Caco-2 (cell line): ENCODE results near the gene SLC38A9. TPM values are rescaled to one million over a fixed set of nuclear protein-coding genes. Genes with fewer than 3 reads are reported as not detected.

Experiments
- BruUV-seq: library from RNA; stranded (reverse); fragments of 400-500 nt; replicated peaks from 2 replicates; lab custom pipeline; 2021; lab: Mats Ljungman, UMichigan
- CTCF ChIA-PET: fragments of 300-600 bp; sonication (Branson Sonifier 250); formaldehyde crosslinking; loops from one replicate; lab custom pipeline; 2022; ENCODE audit warnings: antibody characterized with exemption; lab: Charles Lee
- POLR2A ChIA-PET: fragments of 300-600 bp; sonication (Branson Sonifier 250); formaldehyde crosslinking; loops from one replicate; lab custom pipeline; 2022; ENCODE audit warnings: antibody characterized with exemption; lab: Charles Lee
- DNase-seq, 2 experiments: peaks; one replicate each; pipeline versions ENCODE4 v3.0.0 to v3.0.0-alpha.2; 2020 to 2022
- H3K27me3 ChIP-seq: replicated peaks from 2 replicates; pipeline ENCODE4 v1.6.0; 2011; ENCODE audit warnings: low read length; ENCODE audit not compliant: control insufficient read depth, insufficient read depth
- H3K36me3 ChIP-seq: 2 replicates; pipeline ENCODE4 v1.5.1; 2011; ENCODE audit warnings: low read length; ENCODE audit not compliant: control insufficient read depth, insufficient read depth
- H3K4me1 ChIP-seq: fragments of 250-450 bp; sonication (Bioruptor Pico); 2 replicates; pipeline ENCODE4 v1.5.1; 2020; ENCODE audit warnings: mild to moderate bottlenecking
- H3K4me3 ChIP-seq: 2 replicates; pipeline ENCODE4 v1.5.1; 2011; ENCODE audit warnings: low read depth, mild to moderate bottlenecking, control low read depth, low read length
- H3K9me3 ChIP-seq: fragments of 250-450 bp; sonication (Bioruptor Pico); 2 replicates; pipeline ENCODE4 v1.5.1; 2020; ENCODE audit warnings: mild to moderate bottlenecking, moderate library complexity
- H3K27ac Mint-ChIP-seq: one replicate; pipeline ENCODE4 v1.8.0; 2022; ENCODE audit warnings: mixed read lengths; ENCODE audit not compliant: unreplicated experiment
- H3K27me3 Mint-ChIP-seq: one replicate; pipeline ENCODE4 v1.8.0; 2022; ENCODE audit warnings: mixed read lengths; ENCODE audit not compliant: insufficient read depth, unreplicated experiment
- H3K36me3 Mint-ChIP-seq: one replicate; pipeline ENCODE4 v1.8.0; 2022; ENCODE audit warnings: mild to moderate bottlenecking, mixed read lengths; ENCODE audit not compliant: insufficient read depth, unreplicated experiment
- H3K4me1 Mint-ChIP-seq: one replicate; pipeline ENCODE4 v1.8.0; 2022; ENCODE audit warnings: low read depth, mixed read lengths; ENCODE audit not compliant: unreplicated experiment
- H3K4me3 Mint-ChIP-seq: one replicate; pipeline ENCODE4 v1.8.0; 2022; ENCODE audit warnings: mild to moderate bottlenecking, moderate library complexity, mixed read lengths; ENCODE audit not compliant: unreplicated experiment
- H3K9me3 Mint-ChIP-seq: one replicate; pipeline ENCODE4 v1.8.0; 2022; ENCODE audit warnings: mixed read lengths; ENCODE audit not compliant: unreplicated experiment
- intact Hi-C: fragments of 100-400 bp; cut with micrococcal nuclease; formaldehyde crosslinking; loops from one replicate; pipeline ENCODE4 v1.10.0; 2022; ENCODE audit not compliant: unreplicated experiment
- total RNA-seq: library from RNA; stranded (reverse); gene quantifications from 2 replicates; pipeline ENCODE4 v1.2.3, GENCODE V29; 2022
- TF ChIP-seq, protein P1 (sequence below), 2 experiments: fragments of 200-600 bp in 1 of 2; IDR thresholded peaks; 1 replicate in 1 of 2; 2 replicates in 1 of 2; pipeline versions ENCODE4 v1.5.1 to v1.8.0; 2011 to 2022; ENCODE audit warnings: antibody characterized with exemption in 1 of 2, control low read depth in 1 of 2, inconsistent platforms in 1 of 2, low read depth in 1 of 2, low read length in 1 of 2, mild to moderate bottlenecking in 1 of 2, moderate library complexity in 1 of 2; ENCODE audit not compliant: insufficient read depth in 1 of 2, severe bottlenecking in 1 of 2, unreplicated experiment in 1 of 2

Gene SLC38A9
- total RNA-seq, 1 experiment from 2014 or later, result 66.9 TPM

DNA sequence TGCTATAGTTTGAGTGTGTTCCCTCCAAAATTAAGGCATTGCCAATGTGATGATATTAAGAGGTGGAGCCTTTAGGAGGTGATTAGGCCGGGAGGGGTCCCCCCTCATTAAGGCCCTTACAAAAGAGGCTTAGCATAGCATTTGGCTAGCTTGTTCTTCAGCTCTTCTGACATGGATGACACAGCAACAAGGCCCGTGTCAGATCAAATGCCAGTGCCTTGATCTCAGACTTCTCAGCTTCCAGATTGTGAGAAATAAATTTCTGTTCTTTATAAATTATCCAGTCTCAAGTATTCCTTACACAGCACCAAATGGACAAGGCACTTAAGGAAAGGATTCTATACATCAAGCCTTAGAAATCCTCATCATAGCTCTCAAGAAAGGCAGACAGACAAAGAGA is 31.8 kb downstream of the SLC38A9 start:
- Histone ChIP-seq H3K4me3 (no peak overlapping the region), H3K27me3 (no peaks in the 10 kb centered on the region), H3K4me1 (no peaks in the 10 kb centered on the region), H3K36me3 (no peaks in the 10 kb centered on the region), H3K9me3 (no peaks in the 10 kb centered on the region; the same call in 1 of the 2 replicates)
- Mint-ChIP-seq H3K4me3 (no peak overlapping the region), H3K27ac (no peak overlapping the region), H3K27me3 (no peaks in the 10 kb centered on the region), H3K9me3 (no peaks in the 10 kb centered on the region), H3K36me3 (no peaks in the 10 kb centered on the region), H3K4me1 (no peaks in the 10 kb centered on the region)
- ChIA-PET POLR2A (no interaction called here), CTCF (interaction anchor here (0.8 kb wide), 1 partner anchor 163 kb away, joined by 4 read pairs; no protein-coding TSS in a partner anchor)
- intact Hi-C loops, result loop anchor here (1.0 kb wide), 1 partner anchor 21 kb away; no protein-coding TSS in a partner anchor
- no TSS peak for BruUV-seq
- TF ChIP-seq, protein P1, sequence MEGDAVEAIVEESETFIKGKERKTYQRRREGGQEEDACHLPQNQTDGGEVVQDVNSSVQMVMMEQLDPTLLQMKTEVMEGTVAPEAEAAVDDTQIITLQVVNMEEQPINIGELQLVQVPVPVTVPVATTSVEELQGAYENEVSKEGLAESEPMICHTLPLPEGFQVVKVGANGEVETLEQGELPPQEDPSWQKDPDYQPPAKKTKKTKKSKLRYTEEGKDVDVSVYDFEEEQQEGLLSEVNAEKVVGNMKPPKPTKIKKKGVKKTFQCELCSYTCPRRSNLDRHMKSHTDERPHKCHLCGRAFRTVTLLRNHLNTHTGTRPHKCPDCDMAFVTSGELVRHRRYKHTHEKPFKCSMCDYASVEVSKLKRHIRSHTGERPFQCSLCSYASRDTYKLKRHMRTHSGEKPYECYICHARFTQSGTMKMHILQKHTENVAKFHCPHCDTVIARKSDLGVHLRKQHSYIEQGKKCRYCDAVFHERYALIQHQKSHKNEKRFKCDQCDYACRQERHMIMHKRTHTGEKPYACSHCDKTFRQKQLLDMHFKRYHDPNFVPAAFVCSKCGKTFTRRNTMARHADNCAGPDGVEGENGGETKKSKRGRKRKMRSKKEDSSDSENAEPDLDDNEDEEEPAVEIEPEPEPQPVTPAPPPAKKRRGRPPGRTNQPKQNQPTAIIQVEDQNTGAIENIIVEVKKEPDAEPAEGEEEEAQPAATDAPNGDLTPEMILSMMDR (IDR thresholded peaks at IDR 0.05; ENCODE audit: insufficient read depth in 1 of 2, low read depth in 1 of 2, low read length in 1 of 2, severe bottlenecking in 1 of 2, unreplicated experiment in 1 of 2), result no peak
- no peak for DNase-seq

DNA sequence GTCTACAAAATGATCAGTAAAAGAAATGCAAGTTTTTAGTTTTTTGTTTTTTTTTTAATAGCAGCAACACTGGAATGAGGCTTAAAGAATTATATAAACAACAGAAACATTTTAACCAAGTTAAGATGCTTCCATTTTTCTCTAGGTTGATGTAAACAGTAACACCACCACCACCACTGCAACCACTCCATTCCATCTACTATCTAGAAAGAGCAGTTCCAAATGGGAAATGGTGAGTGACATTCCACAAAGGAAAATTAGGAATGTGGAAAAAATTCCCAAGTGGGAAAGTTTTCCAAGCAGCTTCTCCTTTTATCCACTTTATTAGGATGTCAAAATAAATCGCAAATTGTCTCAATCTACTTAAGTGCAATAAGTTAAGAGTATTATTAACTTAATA is 32.6 kb downstream of the SLC38A9 start:
- Histone ChIP-seq H3K9me3 (no peaks in the 10 kb centered on the region; the same call in 1 of the 2 replicates), H3K4me3 (no peak overlapping the region), H3K36me3 (no peaks in the 10 kb centered on the region), H3K27me3 (no peaks in the 10 kb centered on the region), H3K4me1 (no peaks in the 10 kb centered on the region)
- no peaks in the 10 kb centered on the region for H3K4me1 Mint-ChIP-seq
- ChIA-PET POLR2A (no interaction called here), CTCF (no interaction called here)
- DNase-seq, result no peak
- H3K4me3 Mint-ChIP-seq, result no peak overlapping the region
- H3K27ac Mint-ChIP-seq, result no peak overlapping the region
- intact Hi-C loops, result no loop called here
- no peaks in the 10 kb centered on the region for H3K36me3 Mint-ChIP-seq
- H3K27me3 Mint-ChIP-seq, result no peaks in the 10 kb centered on the region
- H3K9me3 Mint-ChIP-seq, result no peaks in the 10 kb centered on the region
- TF ChIP-seq, protein P1 (IDR thresholded peaks at IDR 0.05; ENCODE audit: insufficient read depth in 1 of 2, low read depth in 1 of 2, low read length in 1 of 2, severe bottlenecking in 1 of 2, unreplicated experiment in 1 of 2), result no peak
- no TSS peak for BruUV-seq

DNA sequence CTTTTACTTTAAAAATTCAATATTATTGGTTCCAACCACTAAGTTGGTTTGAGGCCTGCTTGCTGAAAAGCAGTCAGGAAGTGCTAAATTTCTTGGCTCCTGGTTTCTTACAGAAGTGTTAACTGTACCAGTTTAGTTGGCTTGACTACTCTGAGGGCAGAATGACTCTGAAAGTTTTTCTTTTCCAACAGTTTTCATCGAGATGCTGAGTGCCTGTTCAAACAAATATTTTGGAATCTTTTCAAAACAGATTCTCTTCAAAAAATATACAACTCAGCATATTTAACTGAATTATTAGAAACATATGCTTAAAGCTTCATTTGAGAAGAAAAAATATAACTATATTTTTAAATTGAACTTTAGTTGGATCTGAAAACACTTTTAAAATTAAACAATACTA is 37.0 kb downstream of the SLC38A9 start:
- intact Hi-C loops, result no loop called here
- no peak overlapping the region for H3K27ac Mint-ChIP-seq
- Histone ChIP-seq H3K4me1 (no peaks in the 10 kb centered on the region), H3K9me3 (no peaks in the 10 kb centered on the region), H3K36me3 (no peaks in the 10 kb centered on the region; the same call in 1 of the 2 replicates), H3K27me3 (no peaks in the 10 kb centered on the region), H3K4me3 (no peak overlapping the region)
- no TSS peak for BruUV-seq
- no peak for DNase-seq
- POLR2A ChIA-PET, result no interaction called here
- no peaks in the 10 kb centered on the region for H3K9me3 Mint-ChIP-seq
- H3K4me3 Mint-ChIP-seq, result no peak overlapping the region
- TF ChIP-seq, protein P1 (IDR thresholded peaks at IDR 0.05; ENCODE audit: insufficient read depth in 1 of 2, low read depth in 1 of 2, low read length in 1 of 2, severe bottlenecking in 1 of 2, unreplicated experiment in 1 of 2), result no peak
- H3K27me3 Mint-ChIP-seq, result no peaks in the 10 kb centered on the region
- CTCF ChIA-PET, result no interaction called here
- H3K36me3 Mint-ChIP-seq, result no peaks in the 10 kb centered on the region
- H3K4me1 Mint-ChIP-seq, result no peaks in the 10 kb centered on the region
